HG03159 (cell line): ENCODE measurements around the gene EXOSC1.
"Not testable (repeated sequence)": the region's sequence is repeated elsewhere in the genome, so short reads cannot be mapped to it uniquely, and the experiment has no call there.

Experiments
- ATAC-seq: cut with Tn5 transposase; IDR thresholded peaks from one replicate; pipeline ENCODE4 v1.9.1; 2021; ENCODE audit warnings: mild to moderate bottlenecking, moderate library complexity; ENCODE audit not compliant: unreplicated experiment

EXOSC1 gene

GRCh38 chr10:97459933-97460332 lies 14.1 kb upstream of the EXOSC1 start:
- no peak for ATAC-seq

DNA sequence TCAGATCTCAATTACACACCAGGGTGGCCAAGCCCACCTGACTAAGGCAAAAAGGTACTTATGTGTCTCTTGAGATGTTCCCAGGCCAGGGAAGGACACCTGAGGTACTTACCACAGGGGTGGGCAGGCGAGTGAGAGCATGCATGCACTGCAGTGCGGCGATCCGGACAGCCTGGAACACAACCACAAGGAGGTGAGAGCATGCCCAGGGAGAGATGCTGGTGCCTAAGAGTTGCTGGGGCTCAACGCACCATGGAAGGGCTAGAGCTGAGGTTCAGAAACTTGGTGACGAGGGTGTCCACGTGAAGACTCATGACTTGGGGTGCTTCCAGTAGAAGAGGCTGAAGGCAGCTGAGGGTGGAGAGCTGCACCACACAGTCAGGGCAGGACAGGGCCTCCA lies 13.3 kb upstream of the EXOSC1 start:
- ATAC-seq, result no peak

GRCh38 chr10:97456686-97457065 lies 10.9 kb upstream of the EXOSC1 start:
- no peak for ATAC-seq

DNA sequence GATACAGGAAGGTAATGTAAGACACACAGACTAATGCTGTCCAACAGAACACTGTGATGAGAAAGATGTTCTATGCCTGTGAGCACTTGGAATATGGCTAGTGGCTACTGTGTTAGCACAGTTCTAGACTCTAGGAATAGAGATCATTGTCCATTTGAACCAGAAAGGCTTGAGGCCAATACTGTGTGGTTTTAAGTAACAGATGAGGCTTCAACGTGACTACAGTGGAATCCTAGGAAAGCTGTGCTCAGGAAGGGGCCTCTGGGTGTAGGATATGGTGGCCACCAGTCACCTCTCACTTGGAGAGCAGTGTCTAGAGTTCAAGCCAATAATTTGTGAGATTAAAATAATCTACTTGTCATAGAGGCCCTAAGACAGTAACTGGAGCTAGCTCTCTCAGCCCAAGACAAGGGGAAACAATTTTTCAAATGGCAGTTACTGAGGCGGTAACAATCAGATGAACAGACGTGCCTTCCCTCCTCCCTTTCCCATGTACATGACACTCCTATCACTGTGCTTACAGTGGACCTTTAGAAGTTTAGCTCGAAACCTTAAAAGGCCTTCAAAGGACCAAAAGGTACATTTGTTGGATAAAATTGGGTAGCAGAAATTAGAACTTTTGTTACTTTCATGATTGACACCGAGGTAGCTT lies 10.4 kb upstream of the EXOSC1 start:
- ATAC-seq, result no peak

DNA sequence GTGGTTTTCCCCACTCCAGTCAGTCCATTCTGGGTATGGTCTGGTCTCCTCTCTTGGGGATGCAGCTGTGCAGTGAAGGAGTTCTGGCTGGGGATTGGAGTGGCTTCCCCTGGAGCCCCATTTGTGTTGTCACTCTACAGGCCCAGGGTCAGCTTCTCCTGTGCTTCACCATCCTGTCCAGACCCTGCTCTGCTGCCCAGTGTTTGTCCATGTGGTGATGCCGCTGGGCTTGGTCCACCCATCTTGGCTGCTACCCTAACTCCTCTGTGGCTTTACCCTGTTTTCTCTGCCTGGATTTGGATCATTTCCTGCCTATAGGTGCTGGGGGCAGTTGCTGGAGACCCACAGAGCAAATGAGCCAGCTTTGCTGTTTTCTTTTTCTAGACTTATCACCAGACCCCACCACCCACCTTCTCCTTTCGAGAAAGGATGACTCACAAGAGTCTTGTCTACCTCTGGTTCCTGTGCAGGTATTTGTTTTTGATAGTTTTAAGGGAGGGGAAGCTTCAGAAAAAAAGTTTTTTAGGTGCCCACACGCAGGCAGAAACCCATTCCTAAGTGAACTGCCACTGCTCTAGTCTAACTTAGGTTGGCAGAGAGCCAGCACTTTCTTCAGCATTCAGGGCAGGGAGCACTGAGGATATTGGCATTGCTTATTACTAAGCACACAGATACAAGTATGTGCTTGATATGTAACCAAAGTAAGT lies 8.7 kb upstream of the EXOSC1 start:
- no peak for ATAC-seq

- no peak for ATAC-seq
Measured at GRCh38 chr10:97452352-97452751, 6.5 kb upstream of the EXOSC1 start.

DNA sequence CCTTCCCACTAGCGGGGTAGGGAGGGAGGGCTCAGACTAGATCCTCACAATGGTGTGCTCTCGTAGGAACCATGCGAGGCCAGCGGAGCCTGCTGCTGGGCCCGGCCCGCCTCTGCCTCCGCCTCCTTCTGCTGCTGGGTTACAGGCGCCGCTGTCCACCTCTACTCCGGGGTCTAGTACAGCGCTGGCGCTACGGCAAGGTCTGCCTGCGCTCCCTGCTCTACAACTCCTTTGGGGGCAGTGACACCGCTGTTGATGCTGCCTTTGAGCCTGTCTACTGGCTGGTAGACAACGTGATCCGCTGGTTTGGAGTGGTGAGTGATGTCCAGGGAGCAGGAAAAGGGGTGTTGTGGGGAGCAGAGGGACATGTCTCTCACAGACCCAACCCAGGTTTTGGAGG lies 5.8 kb upstream of the EXOSC1 start:
- ATAC-seq, result no peak

GRCh38 chr10:97450828-97451227 lies 5.0 kb upstream of the EXOSC1 start:
- ATAC-seq, result no peak

DNA sequence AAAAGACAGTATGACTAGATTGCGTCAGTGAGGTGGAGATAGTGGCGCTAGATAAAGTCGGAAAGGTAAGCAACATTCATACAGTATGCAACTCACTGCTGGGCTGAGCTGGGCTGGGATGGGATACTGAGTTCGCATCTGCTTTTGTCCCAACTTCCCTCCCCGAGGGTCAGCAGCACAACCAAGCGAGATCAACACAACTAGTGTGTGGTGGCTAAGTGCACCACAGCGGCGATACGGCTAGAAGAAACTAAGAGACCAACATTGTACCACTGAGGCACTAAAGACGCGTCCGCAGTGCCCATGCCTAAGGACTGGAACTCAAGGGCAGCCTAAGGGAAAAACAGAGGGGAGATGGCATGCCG lies 467 bp downstream of the EXOSC1 start:
- no peak for ATAC-seq

DNA sequence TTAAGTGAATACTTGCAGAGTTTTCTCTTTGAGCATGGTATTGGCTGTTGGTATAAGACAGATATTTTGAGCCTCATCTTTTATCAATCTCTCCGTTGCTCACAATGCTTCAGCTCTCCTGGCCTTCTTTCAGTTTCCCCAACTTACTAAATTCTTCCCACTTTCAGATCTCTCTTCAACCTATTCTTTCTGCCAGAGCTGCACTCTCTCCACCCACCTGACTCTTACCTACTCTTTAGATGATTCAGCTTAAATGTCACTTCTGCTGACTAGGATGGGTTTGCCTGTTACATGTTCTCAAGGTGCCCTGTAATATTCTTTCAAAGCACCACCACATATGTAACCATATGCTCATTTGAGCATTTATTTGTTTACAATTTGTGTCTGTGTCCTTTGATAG lies 1.6 kb downstream of the EXOSC1 start:
- ATAC-seq, result no peak

- no peak for ATAC-seq
Measured at GRCh38 chr10:97442277-97442676, 3.5 kb downstream of the EXOSC1 start.

- no peak for ATAC-seq
Measured at GRCh38 chr10:97435211-97435610, 10.6 kb downstream of the EXOSC1 start.

DNA sequence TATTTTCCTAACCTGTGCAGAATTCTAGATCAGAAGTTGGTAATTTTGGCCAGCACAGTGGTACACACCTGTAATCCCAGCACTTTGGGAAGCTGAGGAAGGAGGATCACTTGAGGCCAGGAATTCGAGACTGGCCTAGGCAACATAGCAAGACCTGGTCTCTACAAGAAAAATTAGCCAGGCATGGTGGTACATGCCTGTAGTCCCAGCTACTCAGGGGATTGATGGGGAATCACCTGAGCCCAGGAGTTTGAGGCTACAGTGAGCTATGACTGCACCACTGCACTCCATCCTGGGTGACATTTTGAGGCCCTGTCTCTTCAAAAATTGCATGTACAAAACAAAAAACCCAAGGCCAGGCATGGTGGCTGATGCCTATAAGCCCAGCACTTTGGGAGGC lies 11.2 kb downstream of the EXOSC1 start:
- ATAC-seq, result no peak

- no peak for ATAC-seq
Measured at GRCh38 chr10:97434055-97434454, 11.8 kb downstream of the EXOSC1 start.

GRCh38 chr10:97428572-97428981 lies 17.2 kb downstream of the EXOSC1 start:
- no peak for ATAC-seq

- ATAC-seq, result no peak
Measured at GRCh38 chr10:97427571-97428179, 18.1 kb downstream of the EXOSC1 start.

GRCh38 chr10:97426776-97427570 lies 18.8 kb downstream of the EXOSC1 start:
- no peak for ATAC-seq

- ATAC-seq, result peak; percentile 85
Measured at GRCh38 chr10:97425964-97426775, 19.6 kb downstream of the EXOSC1 start, which contains the start of gene PGAM1. Gene PGAM1, plus strand, starts transcription at chr10:97426191. Its CDS starts 117 bp downstream, at chr10:97426308.

- ATAC-seq, result not testable (repeated sequence)
Measured at GRCh38 chr10:97423757-97424098, 22.1 kb downstream of the EXOSC1 start.

- ATAC-seq, result no peak
Measured at GRCh38 chr10:97416565-97416964, 29.2 kb downstream of the EXOSC1 start.

DNA sequence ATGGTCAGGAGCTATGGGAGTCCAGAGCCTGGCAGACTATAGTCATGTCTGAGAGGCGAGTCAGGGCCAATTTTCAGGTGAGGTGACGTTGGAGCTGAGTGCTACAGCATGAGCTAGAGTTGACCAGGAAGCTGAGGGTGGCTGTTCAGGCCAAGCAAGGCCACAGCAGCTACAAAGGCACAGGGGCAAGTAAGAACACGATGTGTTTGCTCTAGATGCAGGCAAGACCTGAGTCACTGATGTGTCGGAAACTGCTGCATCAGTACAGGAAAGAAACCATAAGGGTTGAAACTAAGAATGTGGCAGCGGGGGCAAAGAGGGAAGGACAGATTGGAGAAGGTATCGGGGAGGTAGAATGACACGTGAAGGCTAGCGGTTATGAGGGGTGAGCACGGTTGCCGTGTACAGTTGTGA lies 32.9 kb downstream of the EXOSC1 start:
- no peak for ATAC-seq
